SU-DHL-6 (cell line): ENCODE data around the gene TMEM39B.
"Not testable (repeated sequence)": the region's sequence is repeated elsewhere in the genome, so short reads cannot be mapped to it uniquely, and the experiment has no call there.

Source experiments
- H2AFZ ChIP-seq: fragments of 200-600 bp; sonication (generic); 2 replicates; pipeline ENCODE4 v1.6.1; 2014; ENCODE audit warnings: low read depth, mild to moderate bottlenecking, moderate library complexity, mixed read lengths, antibody characterized with exemption, low read length; ENCODE audit not compliant: severe bottlenecking
- H3F3A ChIP-seq: fragments of 200-600 bp; shearing (Covaris generic); 2 replicates; pipeline ENCODE4 v1.6.0; 2016; ENCODE audit warnings: antibody characterized with exemption, mild to moderate bottlenecking; ENCODE audit not compliant: insufficient read depth
- H3K27ac ChIP-seq: fragments of 200-600 bp; sonication (generic); 2 replicates; pipeline ENCODE4 v1.5.1; 2016; ENCODE audit warnings: low read depth, mild to moderate bottlenecking, low read length, moderate library complexity, mixed read lengths
- H3K27me3 ChIP-seq: fragments of 200-600 bp; sonication (generic), shearing (Covaris generic); 2 replicates; pipeline ENCODE4 v1.6.0; 2014; ENCODE audit warnings: mild to moderate bottlenecking, low read length
- H3K36me3 ChIP-seq: fragments of 200-600 bp; sonication (generic); 2 replicates; pipeline ENCODE4 v1.6.1; 2014; ENCODE audit warnings: mild to moderate bottlenecking, low read length, mixed read lengths
- H3K4me2 ChIP-seq: fragments of 300-600, 200-600 bp; shearing (Covaris generic), sonication (generic); 2 replicates; pipeline ENCODE4 v1.6.0; 2014; ENCODE audit warnings: low read length, low read depth, mild to moderate bottlenecking; ENCODE audit not compliant: poor library complexity, severe bottlenecking
- H3K4me3 ChIP-seq: fragments of 200-600 bp; sonication (generic); 2 replicates; pipeline ENCODE4 v1.5.1; 2014; ENCODE audit warnings: antibody characterized with exemption, low read length, mild to moderate bottlenecking, mixed read lengths; ENCODE audit not compliant: insufficient read depth, poor library complexity, severe bottlenecking
- H3K79me2 ChIP-seq: fragments of 200-600 bp; sonication (generic); 2 replicates; pipeline ENCODE4 v1.6.1; 2014; ENCODE audit warnings: mild to moderate bottlenecking, low read length, moderate library complexity; ENCODE audit not compliant: insufficient read depth
- H3K9ac ChIP-seq: fragments of 200-600 bp; sonication (generic); 2 replicates; pipeline ENCODE4 v1.7.0; 2014; ENCODE audit warnings: mild to moderate bottlenecking, low read length
- H3K9me2 ChIP-seq: fragments of 200-600 bp; sonication (generic); replicated peaks from 2 replicates; pipeline ENCODE4 v1.6.1; 2014; ENCODE audit warnings: low read length; ENCODE audit not compliant: insufficient read depth
- H3K9me3 ChIP-seq: fragments of 200-600 bp; sonication (generic); 2 replicates; pipeline ENCODE4 v1.6.1; 2014; ENCODE audit warnings: low read length, mixed read lengths; ENCODE audit not compliant: insufficient read depth
- H4K20me1 ChIP-seq: fragments of 200-600 bp; sonication (generic); 2 replicates; pipeline ENCODE4 v1.6.1; 2014; ENCODE audit warnings: low read depth, mild to moderate bottlenecking, antibody characterized with exemption, low read length, moderate library complexity, mixed read lengths
- CTCF ChIP-seq: fragments of 200-600 bp; sonication (generic); IDR thresholded peaks from one replicate; pipeline ENCODE4 v1.5.1; 2017; ENCODE audit warnings: antibody characterized with exemption, mild to moderate bottlenecking, low read length, moderate library complexity; ENCODE audit not compliant: insufficient read depth, poor library complexity, severe bottlenecking
- EZH2phosphoT487 ChIP-seq: fragments of 200-600 bp; sonication (generic), shearing (Covaris generic); conservative IDR thresholded peaks from 2 replicates; pipeline ENCODE4 v1.6.1; 2018; ENCODE audit warnings: mild to moderate bottlenecking, antibody characterized with exemption, low read length, moderate library complexity, mixed read lengths

Gene TMEM39B

GRCh38 chr1:32128479-32128878 lies 55.7 kb downstream of the TMEM39B start:
- H3K9ac ChIP-seq: no peak overlapping the region
- H3K79me2 ChIP-seq: peaks cover 84% of the 10 kb centered on the region
- H3K27me3 ChIP-seq: no peaks in the 10 kb centered on the region
- H3K4me3 ChIP-seq: no peak overlapping the region
- TF ChIP-seq EZH2phosphoT487: no peak
- TF ChIP-seq CTCF: no peak
- H3K9me2 ChIP-seq: no peaks in the 10 kb centered on the region
- no peak overlapping the region for H3K27ac ChIP-seq
- H3K4me2 ChIP-seq: no peak overlapping the region
- H4K20me1 ChIP-seq: peaks cover 5% of the 10 kb centered on the region; the same call in 1 of the 2 replicates
- peaks cover 4% of the 10 kb centered on the region; the same call in 1 of the 2 replicates for H3K36me3 ChIP-seq
- no peak overlapping the region for H2AFZ ChIP-seq
- H3K9me3 ChIP-seq: no peaks in the 10 kb centered on the region
- peaks cover 7% of the 10 kb centered on the region; the same call in 1 of the 2 replicates for H3F3A ChIP-seq

GRCh38 chr1:32128964-32129363 lies 56.2 kb downstream of the TMEM39B start:
- Histone ChIP-seq H3K9ac (no peak overlapping the region), H3K9me2 (no peaks in the 10 kb centered on the region), H2AFZ (no peak overlapping the region), H3K27ac (no peak overlapping the region), H3K4me3 (no peak overlapping the region), H3K36me3 (peaks cover 4% of the 10 kb centered on the region; the same call in 1 of the 2 replicates), H3F3A (peaks cover 7% of the 10 kb centered on the region; the same call in 1 of the 2 replicates), H3K27me3 (no peaks in the 10 kb centered on the region), H4K20me1 (peaks cover 5% of the 10 kb centered on the region; the same call in 1 of the 2 replicates), H3K79me2 (peaks cover 82% of the 10 kb centered on the region), H3K9me3 (no peaks in the 10 kb centered on the region), H3K4me2 (no peak overlapping the region)
- no peak for TF ChIP-seq EZH2phosphoT487
- no peak for TF ChIP-seq CTCF

GRCh38 chr1:32133950-32134280 lies 61.2 kb downstream of the TMEM39B start:
- H3K79me2 ChIP-seq: peaks cover 75% of the 10 kb centered on the region
- not testable (repeated sequence) for H3F3A ChIP-seq, H3K9ac ChIP-seq, H3K9me2 ChIP-seq, H3K4me3 ChIP-seq, H3K27ac ChIP-seq, H2AFZ ChIP-seq, H4K20me1 ChIP-seq, H3K4me2 ChIP-seq, H3K9me3 ChIP-seq, H3K36me3 ChIP-seq, H3K27me3 ChIP-seq

GRCh38 chr1:32137111-32137510 lies 64.4 kb downstream of the TMEM39B start:
- no peak overlapping the region for H3K9ac ChIP-seq
- 0 out of 2 replicates have a peak, but pooled peaks cover 4% of the 10 kb centered on the region for H3F3A ChIP-seq
- no peak overlapping the region for H3K4me3 ChIP-seq
- H2AFZ ChIP-seq: no peak overlapping the region
- no peaks in the 10 kb centered on the region for H3K27me3 ChIP-seq
- no peaks in the 10 kb centered on the region for H3K36me3 ChIP-seq
- no peak overlapping the region for H3K27ac ChIP-seq
- H3K4me2 ChIP-seq: no peak overlapping the region
- no peaks in the 10 kb centered on the region for H4K20me1 ChIP-seq
- no peaks in the 10 kb centered on the region for H3K9me3 ChIP-seq
- peaks cover 79% of the 10 kb centered on the region for H3K79me2 ChIP-seq
- no peaks in the 10 kb centered on the region for H3K9me2 ChIP-seq
- TF ChIP-seq EZH2phosphoT487: no peak
- no peak for TF ChIP-seq CTCF
